NT2/D1 (cell line): ENCODE results near the gene ADAMTS16.

ENCODE experiments used
- SUZ12 ChIP-seq: IDR thresholded peaks from 2 replicates; pipeline ENCODE4 v1.6.1; 2011; ENCODE audit not compliant: insufficient read length, insufficient read depth; ENCODE audit errors: extremely low read depth
- YY1 ChIP-seq: IDR thresholded peaks from 2 replicates; pipeline ENCODE4 v1.6.1; 2011; ENCODE audit not compliant: insufficient read length, insufficient read depth
- ZNF274 ChIP-seq: IDR thresholded peaks from 2 replicates; pipeline ENCODE4 v1.6.1; 2011; ENCODE audit warnings: mild to moderate bottlenecking, low read depth, low read length

DNA sequence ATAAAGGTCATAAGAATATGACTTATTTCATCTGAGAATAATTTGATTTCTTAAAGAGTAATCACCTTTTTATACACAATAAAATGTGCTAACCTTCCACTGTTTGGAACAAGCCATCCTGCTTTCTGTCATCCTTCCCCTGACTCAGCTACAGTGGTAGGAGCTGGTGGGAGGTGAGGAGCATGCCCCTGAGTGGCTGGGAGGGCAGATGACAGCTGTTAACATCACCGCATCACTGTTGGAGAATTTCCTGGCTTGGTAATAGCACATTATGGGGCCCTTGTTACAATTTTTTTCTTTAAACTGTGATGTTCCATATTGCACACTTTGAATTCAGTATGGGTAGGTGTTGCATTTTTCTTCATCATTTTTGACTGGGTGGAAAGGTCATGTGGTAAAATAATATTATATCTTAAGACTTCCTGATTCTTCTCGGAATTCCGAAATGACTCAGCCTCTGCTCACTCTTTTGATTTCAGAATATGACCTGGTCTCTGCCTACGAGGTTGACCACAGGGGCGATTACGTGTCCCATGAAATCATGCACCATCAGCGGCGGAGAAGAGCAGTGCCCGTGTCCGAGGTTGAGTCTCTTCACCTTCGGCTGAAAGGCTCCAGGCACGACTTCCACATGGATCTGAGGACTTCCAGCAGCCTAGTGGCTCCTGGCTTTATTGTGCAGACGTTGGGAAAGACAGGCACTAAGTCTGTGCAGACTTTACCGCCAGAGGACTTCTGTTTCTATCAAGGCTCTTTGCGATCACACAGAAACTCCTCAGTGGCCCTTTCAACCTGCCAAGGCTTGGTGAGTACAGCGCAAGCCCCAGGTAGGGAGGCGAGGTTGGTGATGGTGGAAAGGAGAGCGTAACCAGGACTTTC, 5.8 kb downstream of the ADAMTS16 start:
- TF ChIP-seq ZNF274 (no peak), YY1 (no peak), SUZ12 (no peak)
